Measurements from ENCODE around the gene GPATCH2. TPM values are rescaled to one million over a fixed set of nuclear protein-coding genes. Genes with fewer than 3 reads are reported as not detected.
A peak's percentile ranks its signal among the peaks of the same experiment; 100 is the strongest.

The GPATCH2 gene
- total RNA-seq, 1 experiment from 2014 or later = 17.2 TPM

GRCh38 chr1:217495249-217495648, 135.6 kb downstream of the GPATCH2 start:
- no peak overlapping the region for H3K9ac ChIP-seq (ENCODE audit: low read length)
- no peak overlapping the region for H3K27ac ChIP-seq (ENCODE audit: low read length)
- H2AFZ ChIP-seq (ENCODE audit: low read length) = no peak overlapping the region
- no peak for ATAC-seq
- TF ChIP-seq, protein P1, sequence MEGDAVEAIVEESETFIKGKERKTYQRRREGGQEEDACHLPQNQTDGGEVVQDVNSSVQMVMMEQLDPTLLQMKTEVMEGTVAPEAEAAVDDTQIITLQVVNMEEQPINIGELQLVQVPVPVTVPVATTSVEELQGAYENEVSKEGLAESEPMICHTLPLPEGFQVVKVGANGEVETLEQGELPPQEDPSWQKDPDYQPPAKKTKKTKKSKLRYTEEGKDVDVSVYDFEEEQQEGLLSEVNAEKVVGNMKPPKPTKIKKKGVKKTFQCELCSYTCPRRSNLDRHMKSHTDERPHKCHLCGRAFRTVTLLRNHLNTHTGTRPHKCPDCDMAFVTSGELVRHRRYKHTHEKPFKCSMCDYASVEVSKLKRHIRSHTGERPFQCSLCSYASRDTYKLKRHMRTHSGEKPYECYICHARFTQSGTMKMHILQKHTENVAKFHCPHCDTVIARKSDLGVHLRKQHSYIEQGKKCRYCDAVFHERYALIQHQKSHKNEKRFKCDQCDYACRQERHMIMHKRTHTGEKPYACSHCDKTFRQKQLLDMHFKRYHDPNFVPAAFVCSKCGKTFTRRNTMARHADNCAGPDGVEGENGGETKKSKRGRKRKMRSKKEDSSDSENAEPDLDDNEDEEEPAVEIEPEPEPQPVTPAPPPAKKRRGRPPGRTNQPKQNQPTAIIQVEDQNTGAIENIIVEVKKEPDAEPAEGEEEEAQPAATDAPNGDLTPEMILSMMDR (conservative IDR thresholded peaks at IDR 0.05; ENCODE audit: low read depth, low read length) = no peak
- TF ChIP-seq EZH2 (IDR thresholded peaks at IDR 0.05; ENCODE audit: low read length, unreplicated experiment) = no peak
- no peak for TF ChIP-seq EZH2phosphoT487 (IDR thresholded peaks at IDR 0.05; ENCODE audit: borderline replicate concordance, low read length)
- intact Hi-C loops (cut with micrococcal nuclease) = no loop called here
- DNase-seq = no peak
- no peak overlapping the region for H3K4me2 ChIP-seq (ENCODE audit: low read length)
- H3K9me2 ChIP-seq (replicated peaks; ENCODE audit: low read length) = no peaks in the 10 kb centered on the region
- H4K20me1 ChIP-seq (ENCODE audit: low read length) = no peaks in the 10 kb centered on the region
- no peaks in the 10 kb centered on the region for H3K27me3 ChIP-seq (ENCODE audit: low read length)
- H3K9me3 ChIP-seq (ENCODE audit: low read length) = no peaks in the 10 kb centered on the region
- BruUV-seq (replicated peaks) = no TSS peak
- no peaks in the 10 kb centered on the region for H3K79me2 ChIP-seq (ENCODE audit: low read length)
- H3K36me3 ChIP-seq (ENCODE audit: low read depth, low read length) = no peaks in the 10 kb centered on the region
- H3F3A ChIP-seq (ENCODE audit: low read length, unreplicated experiment) = no peaks in the 10 kb centered on the region
- ChIA-PET POLR2A (ENCODE audit: unreplicated experiment) (no interaction called here), CTCF (interaction anchor here (0.6 kb wide), 1 partner anchor 46 kb away, joined by 4 read pairs; no protein-coding TSS in a partner anchor)
- H3K4me3 ChIP-seq (ENCODE audit: low read length) = no peak overlapping the region
- H3K4me1 ChIP-seq (ENCODE audit: insufficient read depth, low read length) = peaks cover 10% of the 10 kb centered on the region

DNA sequence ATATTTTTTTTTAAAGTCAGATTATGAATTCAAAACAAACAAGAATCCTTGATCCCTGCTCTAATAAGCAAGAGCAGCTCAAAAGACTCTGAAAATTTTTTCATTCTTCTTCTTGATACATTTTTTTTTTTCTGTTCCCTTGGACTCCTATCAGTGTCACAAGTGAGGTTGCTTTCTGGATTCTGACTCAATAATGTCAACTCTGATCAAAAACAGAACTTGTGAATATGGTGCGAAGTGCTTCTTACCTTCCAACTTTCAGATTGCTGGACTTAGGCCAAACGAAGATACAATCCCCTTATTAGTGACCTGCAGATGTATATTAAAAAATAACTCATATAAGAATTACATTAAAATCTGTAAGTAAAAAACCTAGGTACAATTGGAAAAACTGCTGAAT, 136.1 kb downstream of the GPATCH2 start:
- DNase-seq = no peak
- no peak overlapping the region for H2AFZ ChIP-seq (ENCODE audit: low read length)
- peaks cover 10% of the 10 kb centered on the region for H3K4me1 ChIP-seq (ENCODE audit: insufficient read depth, low read length)
- POLR2A ChIA-PET (ENCODE audit: unreplicated experiment) = no interaction called here
- H3K4me2 ChIP-seq (ENCODE audit: low read length) = no peak overlapping the region
- H3K4me3 ChIP-seq (ENCODE audit: low read length) = no peak overlapping the region
- no peaks in the 10 kb centered on the region for H3K27me3 ChIP-seq (ENCODE audit: low read length)
- CTCF ChIA-PET = interaction anchor here (0.5 to 0.7 kb wide), 3 partner anchors 45 to 1385 kb away, joined by 3 to 4 read pairs (median 3); no protein-coding TSS in a partner anchor
- H3K79me2 ChIP-seq (ENCODE audit: low read length) = no peaks in the 10 kb centered on the region
- BruUV-seq (replicated peaks) = no TSS peak
- H3K9me3 ChIP-seq (ENCODE audit: low read length) = no peaks in the 10 kb centered on the region
- no peaks in the 10 kb centered on the region for H4K20me1 ChIP-seq (ENCODE audit: low read length)
- no peaks in the 10 kb centered on the region for H3K36me3 ChIP-seq (ENCODE audit: low read depth, low read length)
- H3K9me2 ChIP-seq (replicated peaks; ENCODE audit: low read length) = no peaks in the 10 kb centered on the region
- intact Hi-C loops (cut with micrococcal nuclease) = no loop called here
- H3K9ac ChIP-seq (ENCODE audit: low read length) = no peak overlapping the region
- no peak overlapping the region for H3K27ac ChIP-seq (ENCODE audit: low read length)
- ATAC-seq = no peak
- no peaks in the 10 kb centered on the region for H3F3A ChIP-seq (ENCODE audit: low read length, unreplicated experiment)
- TF ChIP-seq EZH2 (IDR thresholded peaks at IDR 0.05; ENCODE audit: low read length, unreplicated experiment) (no peak), EZH2phosphoT487 (IDR thresholded peaks at IDR 0.05; ENCODE audit: borderline replicate concordance, low read length) (no peak)
- TF ChIP-seq, protein P1 (conservative IDR thresholded peaks at IDR 0.05; ENCODE audit: low read depth, low read length) = no peak

- Histone ChIP-seq H3K27me3 (ENCODE audit: low read length) (no peaks in the 10 kb centered on the region), H4K20me1 (ENCODE audit: low read length) (no peaks in the 10 kb centered on the region), H3K9me2 (replicated peaks; ENCODE audit: low read length) (no peaks in the 10 kb centered on the region), H3F3A (ENCODE audit: low read length, unreplicated experiment) (no peaks in the 10 kb centered on the region), H3K9me3 (ENCODE audit: low read length) (no peaks in the 10 kb centered on the region), H2AFZ (ENCODE audit: low read length) (no peak overlapping the region), H3K27ac (ENCODE audit: low read length) (no peak overlapping the region), H3K79me2 (ENCODE audit: low read length) (no peaks in the 10 kb centered on the region), H3K4me1 (ENCODE audit: insufficient read depth, low read length) (peaks cover 10% of the 10 kb centered on the region), H3K36me3 (ENCODE audit: low read depth, low read length) (no peaks in the 10 kb centered on the region), H3K4me3 (ENCODE audit: low read length) (no peak overlapping the region), H3K4me2 (ENCODE audit: low read length) (peak overlapping the region; percentile 2; the same call in 1 of the 2 replicates), H3K9ac (ENCODE audit: low read length) (no peak overlapping the region)
- DNase-seq (peak; percentile 95), ATAC-seq (peak; percentile 91)
- TF ChIP-seq EZH2 (IDR thresholded peaks at IDR 0.05; ENCODE audit: low read length, unreplicated experiment) = no peak
- TF ChIP-seq, protein P1 (conservative IDR thresholded peaks at IDR 0.05; ENCODE audit: low read depth, low read length) = no peak
- TF ChIP-seq EZH2phosphoT487 (IDR thresholded peaks at IDR 0.05; ENCODE audit: borderline replicate concordance, low read length) = no peak
- ChIA-PET CTCF (no interaction called here), POLR2A (ENCODE audit: unreplicated experiment) (interaction anchor here (0.6 kb wide), 1 partner anchor 575 kb away, joined by 5 read pairs; no protein-coding TSS in a partner anchor)
- BruUV-seq (replicated peaks) = no TSS peak
- intact Hi-C loops (cut with micrococcal nuclease) = no loop called here
Observed at GRCh38 chr1:217493290-217493689, 137.6 kb downstream of the GPATCH2 start.
